ENCODE data around the gene SERPINA6.
"Not testable (repeated sequence)": the region's sequence is repeated elsewhere in the genome, so short reads cannot be mapped to it uniquely, and the experiment has no call there.

Gene SERPINA6

DNA sequence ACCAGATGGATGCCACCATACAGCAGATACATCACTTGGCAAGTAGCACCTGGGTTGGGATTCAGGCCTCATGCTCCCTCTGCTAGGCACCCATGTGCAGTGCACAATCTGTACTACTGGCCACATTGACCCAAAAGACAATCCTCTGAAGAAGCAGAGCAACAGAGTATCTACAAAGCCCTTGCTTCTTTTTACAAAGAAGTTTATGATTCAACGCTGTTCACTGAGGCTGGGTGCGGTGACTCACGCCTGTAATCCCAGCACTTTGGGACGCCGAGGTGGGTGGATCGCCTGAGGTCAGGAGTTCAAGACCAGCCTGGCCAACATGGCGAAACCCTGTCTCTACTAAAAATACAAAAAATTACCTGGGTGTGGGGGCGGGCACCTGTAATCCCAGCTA, 31.1 kb upstream of the SERPINA6 start:
- not testable (repeated sequence) for DNase-seq

DNA sequence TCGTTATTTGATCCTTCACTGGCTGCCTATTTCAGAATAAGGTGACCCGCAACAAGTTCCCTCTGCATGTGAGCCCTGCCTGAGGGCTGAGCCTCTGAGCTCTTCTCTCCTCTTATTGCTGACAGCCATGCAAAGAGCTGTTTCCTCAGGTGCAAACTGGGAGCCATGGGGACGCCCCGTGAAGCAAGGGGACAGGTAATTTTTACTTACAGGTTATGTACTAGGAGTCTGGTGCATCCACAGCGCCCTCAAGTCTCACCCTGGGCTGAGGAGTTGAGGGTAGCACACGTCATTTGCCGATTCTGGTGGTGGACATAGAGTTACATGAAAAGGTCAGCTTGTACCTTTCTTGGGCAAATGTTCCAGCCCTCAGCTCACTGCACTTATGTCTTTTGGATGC, 26.1 kb upstream of the SERPINA6 start:
- no peak for DNase-seq

DNA sequence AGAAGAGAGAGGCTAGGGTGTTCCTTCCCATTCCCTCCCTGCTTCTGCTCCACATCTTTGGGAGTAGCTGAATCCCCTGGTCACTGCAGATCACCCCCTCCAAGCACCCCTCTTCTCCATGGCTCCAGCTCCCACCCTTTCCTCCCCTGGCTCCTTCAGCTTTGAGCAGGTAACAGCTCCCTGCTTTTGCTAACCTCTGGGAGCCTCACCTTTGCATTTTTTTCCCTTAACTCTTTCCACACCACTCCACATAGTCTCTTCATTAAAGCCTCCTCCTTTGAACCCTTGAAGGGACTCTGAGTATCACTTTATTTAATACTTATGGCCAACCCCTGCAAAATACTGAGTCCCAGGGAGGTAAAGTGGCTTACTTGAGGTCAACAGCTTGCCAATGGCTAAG, 25.7 kb upstream of the SERPINA6 start:
- DNase-seq = no peak

DNA sequence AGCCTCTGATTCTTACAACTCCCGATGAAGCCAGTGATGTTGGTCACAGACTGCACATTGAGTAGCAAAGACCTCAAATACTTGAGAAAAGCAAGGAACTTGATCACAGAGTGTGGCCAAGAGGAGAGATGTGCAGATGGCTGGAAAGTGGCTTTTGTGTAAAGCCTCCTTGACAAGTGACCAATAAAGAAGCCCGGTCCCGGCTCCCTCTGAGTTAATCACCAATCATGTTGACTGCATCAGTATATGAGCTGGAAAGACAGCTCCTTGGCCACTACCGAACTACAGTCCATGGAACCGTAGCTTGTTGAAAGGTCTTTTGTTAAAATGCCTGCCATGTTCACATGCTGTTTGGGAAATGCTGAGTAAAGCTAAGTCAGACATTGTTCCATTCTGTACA, 23.7 kb upstream of the SERPINA6 start:
- DNase-seq = no peak

DNA sequence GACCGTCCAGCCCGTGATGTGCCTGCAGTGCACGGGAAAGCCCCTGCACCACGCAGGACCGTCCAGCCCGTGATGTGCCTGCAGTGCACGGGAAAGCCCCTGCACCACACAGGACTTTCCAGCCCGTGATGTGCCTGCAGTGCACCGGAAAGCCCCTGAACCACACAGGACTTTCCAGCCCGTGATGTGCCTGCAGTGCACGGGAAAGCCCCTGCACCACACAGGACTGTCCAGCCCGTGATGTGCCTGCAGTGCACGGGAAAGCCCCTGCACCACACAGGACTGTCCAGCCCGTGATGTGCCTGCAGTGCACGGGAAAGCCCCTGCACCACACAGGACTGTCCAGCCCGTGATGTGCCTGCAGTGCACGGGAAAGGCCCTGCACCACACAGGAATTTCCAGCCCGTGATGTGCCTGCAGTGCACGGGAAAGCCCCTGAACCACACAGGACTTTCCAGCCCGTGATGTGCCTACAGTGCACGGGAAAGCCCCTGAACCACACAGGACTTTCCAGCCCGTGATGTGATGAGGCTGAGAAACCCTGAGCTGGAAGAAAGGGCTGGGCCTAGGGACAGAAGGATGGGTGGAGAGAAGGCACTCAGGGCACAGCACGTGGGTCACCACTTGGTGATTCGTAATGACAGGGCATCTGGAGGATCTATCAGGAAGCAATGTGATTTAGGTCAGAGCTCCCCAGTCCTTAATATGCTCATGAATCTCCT, 23.1 kb upstream of the SERPINA6 start:
- not testable (repeated sequence) for DNase-seq

DNA sequence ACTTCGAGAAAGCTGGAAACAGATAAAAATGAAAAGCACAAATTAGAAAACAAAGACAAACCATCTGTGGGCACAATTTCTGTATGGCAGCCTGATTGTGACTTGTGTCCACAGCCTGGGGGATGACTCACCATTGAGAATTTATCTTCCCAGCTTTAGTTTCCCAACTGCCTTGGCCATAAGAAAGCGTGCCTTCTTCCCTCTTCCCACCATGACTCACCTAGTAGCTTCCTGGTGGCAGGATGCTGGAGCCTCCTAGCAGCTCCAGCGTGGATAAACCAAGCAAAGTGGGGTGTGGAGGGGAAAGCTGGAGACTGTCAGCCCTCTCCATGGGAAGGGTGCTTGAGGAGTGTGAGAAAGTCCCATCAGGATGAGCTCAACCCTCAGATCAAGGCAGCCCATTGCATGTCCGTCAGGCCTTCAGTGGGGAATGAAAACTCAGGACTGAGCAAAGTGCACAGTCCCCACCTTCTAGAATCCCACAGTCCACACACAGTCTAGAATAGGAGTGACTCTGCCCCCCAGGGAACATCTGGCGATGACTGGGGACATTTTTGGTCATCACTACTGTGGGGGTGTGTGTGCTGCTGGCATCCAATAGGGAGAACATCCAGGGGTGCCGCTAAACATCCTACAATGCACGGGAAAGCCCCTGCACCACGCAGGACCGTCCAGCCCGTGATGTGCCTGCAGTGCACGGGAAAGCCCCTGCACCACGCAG, 22.4 kb upstream of the SERPINA6 start:
- DNase-seq = no peak

DNA sequence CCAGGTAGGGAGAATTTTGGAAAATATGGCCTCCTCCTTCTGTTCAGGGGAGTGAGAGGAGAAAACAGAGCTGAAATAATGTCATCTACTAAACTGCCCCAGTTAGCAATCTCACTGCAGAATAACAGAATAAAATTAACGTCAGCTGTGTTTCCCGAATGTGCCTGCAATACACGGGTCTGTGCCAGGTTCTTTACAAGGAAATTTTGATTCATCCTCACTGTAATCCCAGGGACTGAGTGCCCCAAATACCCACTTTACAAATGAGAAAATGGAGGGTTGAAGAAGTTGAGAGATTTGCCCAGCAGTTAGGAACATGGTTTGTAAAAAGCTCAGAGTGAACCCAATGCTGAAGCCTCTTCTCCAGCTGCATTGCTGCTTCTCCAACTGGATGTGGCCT, 21.3 kb upstream of the SERPINA6 start:
- DNase-seq = no peak

DNA sequence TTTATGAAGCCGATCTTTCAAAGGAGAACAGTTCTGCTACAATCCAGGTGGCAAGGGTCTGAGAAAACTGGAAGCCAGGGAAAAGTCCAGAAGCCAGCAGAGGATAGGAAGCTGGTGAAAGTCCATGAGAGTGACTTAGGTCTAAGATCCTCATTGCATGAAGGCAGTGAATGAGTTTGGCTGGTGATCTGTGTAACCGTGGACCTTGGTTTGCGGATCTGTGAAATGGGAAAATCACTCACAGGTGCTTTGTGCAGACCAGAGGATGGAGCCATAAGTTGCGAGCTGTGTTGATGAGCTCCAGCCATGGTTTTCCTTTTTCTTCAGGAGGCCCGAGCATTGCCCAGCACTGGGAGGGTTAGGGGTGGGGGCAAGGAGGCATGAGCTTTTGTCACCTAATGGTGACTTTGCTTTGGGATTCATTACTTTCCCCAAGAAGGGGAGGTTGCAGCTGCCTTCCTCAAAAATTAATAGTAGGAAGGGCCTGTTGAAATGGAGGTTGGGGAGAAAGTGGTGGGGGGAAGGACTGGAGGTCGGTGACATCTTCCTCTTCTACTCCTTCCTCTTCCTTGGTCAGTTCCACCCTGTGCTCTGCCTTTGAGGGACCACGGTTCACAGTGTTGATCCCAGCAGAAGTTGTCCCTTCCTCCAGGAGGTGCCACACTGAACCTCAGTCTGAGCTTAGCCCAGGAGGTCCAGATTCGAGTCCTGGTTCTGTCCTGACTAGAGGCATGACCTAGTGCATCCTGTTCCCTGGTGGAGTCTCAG, 20.3 kb upstream of the SERPINA6 start:
- DNase-seq = no peak

DNA sequence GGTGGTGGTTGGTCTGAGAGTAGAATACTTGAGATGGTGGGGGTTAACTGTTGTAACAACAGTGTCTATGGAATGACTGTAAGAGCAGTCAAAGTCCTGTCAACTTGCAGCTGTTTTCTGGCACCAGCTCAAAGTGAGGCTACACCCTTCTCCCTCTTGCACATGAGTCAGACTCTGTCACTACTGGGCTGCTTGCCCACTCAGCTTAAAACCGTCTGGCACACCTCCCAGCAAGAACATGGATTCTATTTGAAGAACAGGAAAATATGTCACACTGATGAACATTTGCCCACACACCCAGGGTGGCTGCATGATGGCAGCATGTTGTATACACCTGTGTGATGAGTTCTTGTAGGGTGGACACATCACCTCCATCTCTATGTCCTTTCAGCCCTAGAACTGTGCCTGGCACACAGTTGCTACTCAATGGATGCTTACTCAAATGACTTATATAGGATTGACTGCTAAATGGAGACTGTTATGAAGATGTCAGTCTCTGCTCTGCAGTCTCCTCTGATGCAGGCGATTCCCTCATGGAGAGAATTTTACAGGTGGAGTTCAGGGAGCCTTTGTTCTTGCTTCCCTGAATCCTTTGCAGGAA, 19.3 kb upstream of the SERPINA6 start:
- DNase-seq = peak; percentile 18

DNA sequence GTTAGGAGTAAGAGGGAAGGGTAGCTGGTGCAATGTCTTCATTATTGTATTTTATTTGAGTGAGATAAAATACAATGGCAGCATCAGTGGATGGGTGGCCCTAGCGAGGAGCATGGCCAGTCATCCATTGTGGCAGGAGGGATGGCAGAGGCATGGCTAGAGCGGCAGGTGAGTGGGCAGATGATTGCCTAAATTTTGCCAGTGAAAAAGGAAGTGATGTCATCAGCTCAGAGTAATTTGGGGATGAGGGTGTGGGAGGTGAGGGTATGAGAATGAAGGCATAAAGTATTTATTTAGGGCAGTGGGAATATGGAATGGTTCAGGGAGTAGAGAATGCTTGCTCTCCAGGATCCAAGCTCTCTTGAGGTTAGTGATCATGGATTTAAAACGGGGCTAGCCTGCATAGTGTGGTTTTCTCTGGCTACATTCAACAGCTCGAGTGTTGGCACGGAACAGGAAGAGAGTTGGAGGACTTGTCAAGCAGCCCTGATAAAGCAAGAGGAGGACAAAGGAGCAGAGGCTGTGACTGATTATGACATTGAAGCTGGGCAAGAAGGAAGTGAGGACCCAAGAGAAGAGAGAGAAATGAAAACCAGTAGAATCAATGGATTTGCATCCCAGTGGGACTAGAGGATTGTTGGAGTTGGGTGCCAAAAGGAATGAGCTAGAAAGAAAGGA, 18.7 kb upstream of the SERPINA6 start:
- DNase-seq = no peak

DNA sequence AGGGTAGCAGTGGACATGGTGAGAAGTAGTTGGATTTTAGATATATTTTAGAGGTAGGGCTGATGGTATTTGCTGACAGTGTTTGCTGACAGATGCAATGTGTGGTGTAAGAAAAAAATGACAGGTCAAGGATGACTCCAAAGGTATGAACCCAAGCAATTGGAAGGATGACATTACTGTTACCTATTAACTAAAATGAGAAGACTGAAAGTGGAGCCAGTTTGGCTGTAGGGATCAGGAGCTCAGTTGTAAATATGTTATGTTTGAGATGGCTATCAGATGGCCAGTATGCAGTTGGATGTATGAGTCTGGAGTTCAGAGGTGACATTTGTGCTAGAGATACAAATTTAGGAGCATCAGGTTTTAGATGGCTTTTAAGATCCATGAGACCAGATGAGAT, 17.4 kb upstream of the SERPINA6 start:
- no peak for DNase-seq

DNA sequence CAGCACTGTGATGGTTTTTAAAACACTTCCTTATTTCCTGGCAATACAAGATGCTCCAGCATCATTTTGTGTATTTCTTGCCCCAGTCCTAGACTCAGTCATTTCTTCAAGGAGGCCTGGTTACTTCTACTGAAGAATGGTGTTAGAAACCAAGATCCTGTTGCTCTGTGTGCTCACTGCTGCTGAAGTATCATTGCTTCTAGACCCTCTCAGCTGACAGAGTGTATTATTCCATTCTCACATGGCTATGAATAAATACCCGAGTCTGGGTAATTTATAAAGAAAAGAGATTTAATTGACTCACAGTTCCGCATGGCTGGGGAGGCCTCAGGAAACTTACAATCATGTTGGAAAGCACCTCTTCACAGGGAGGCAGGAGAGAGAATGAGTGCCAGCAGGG, 14.9 kb upstream of the SERPINA6 start:
- DNase-seq = no peak

DNA sequence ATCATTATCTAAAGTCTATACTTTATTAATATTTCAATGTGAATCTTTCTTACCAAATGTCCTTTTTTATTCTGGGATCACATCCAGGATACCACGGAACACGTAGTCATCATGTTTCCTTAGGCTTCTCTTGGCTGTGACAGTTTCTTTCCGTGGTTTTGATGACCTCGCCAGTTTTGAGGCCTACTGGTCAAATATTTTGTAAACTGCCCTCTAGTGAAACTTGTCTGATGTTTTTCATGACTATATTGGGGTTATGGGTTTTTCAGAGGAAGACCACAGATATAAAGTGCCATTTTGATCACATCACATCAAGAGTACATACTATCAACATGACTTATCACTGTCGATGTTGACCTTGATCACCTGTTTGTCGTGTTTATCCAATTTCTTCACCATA, 14.1 kb upstream of the SERPINA6 start:
- no peak for DNase-seq

DNA sequence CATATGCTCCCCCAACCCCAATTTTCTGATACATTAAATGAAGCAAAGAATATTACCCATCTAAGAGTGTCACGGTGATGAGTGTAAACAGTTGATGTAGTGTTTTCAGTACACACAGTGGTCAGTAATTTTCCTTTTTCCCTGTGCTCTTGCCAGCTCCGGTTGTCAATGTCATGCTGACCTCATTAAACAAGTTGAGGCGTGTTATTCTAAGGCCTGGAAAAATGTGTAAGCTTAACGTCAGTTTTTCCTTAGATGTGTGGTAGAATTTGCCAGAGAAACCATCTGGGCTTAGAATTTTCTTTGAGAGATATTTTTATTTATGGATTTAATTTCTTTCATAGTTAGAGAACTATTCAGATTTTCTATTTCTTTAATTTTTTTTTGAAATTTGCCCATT, 11.7 kb upstream of the SERPINA6 start:
- no peak for DNase-seq

DNA sequence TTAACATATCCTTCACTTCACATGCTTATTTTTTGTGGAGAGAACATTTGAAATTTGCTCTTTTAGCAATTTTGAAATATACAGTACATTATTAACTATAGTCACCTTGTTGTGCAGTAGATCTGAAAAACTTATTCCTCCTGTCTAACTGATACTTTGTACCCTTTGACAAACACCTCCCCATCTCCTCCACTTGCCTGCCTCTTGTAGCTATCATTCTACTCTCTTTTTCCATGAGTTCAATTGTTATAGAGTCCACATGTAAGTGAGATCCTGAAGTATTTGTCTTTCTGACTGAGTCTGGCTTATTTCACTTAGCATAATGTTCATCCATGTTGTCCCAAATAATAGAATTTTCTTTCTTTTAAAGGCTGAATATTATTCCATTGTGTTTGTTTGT, 9.5 kb upstream of the SERPINA6 start:
- DNase-seq = no peak

DNA sequence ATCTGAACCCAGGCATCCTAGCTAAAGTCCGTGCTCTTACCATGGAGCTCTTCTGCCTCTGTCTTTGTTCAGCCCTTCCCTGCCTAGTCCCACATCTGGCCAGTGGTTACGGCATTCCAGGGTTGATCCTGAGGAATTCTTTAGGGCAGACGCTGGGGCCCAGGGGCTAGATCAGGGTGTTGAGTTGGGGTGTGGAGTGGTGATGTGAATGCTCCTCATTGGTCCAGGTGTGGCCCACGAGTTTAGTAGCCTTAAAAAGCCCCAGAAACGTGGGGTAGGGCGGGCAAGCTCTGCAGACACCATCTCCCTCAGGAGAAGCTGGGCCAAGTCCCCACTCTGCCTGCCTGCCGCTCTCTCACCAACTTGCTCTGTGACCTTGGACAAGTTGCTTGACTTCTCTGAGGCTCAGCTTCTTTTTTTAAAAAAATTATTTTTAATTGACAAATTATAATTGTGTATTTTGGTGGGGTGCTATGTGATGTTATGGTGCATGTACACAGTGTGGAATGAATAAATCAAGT, 9.0 kb upstream of the SERPINA6 start:
- no peak for DNase-seq

DNA sequence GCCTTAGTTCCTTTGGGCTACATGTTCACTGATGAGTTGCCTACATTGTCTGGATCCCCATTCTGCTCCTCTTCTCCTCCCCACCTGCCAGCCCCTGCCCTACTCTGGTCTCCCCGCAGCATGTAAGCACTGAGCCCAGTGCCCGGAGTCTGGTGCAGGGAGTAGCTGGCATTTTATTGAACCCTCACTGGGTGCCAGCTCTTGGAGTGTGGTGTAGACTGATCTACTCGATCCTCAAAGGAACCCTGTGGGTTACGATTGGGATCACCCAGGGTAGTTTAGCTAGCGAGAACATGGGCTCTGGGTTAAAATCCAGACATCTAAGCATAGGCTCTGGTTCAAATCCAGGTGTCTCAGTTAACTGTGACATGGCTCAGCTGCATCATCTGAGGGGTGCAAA, 8.3 kb upstream of the SERPINA6 start:
- DNase-seq = no peak

DNA sequence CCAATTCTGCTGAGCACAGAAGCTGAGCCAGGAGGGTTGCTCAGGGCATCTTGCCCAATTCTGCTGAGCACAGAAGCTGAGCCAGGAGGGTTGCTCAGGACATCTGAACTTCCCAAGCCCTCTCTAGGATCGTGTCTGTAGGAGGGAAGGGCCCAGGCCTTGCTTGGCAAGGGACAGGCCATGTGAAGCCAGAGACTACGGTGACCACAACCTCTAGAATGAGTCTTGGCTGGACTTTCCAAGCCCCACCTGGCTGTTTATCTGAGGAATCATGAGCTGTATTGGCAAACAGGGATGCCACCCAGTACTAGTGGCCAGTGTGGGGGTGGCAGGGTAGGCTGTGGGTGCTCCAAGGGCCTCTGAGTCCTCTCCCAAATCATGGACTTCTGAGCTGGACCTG, 7.7 kb upstream of the SERPINA6 start:
- DNase-seq = no peak

DNA sequence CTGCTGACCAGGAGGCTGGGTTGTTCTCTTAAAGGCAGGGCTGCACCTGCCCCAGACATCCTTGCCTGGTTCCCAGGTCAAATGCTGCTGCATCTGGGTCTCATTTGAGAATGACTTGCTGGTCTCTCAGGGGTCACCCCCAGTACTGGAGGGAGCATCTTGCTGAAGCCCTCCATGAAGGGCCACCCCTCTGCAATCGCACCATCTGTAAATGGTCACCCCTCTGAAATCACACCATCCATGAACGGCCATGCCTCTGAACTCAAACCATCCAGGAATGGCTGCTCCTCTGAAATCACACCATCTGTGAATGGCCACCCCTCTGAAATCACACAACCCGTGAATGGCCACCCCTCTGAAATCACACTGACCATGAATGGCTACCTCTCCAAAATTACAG, 7.3 kb upstream of the SERPINA6 start:
- no peak for DNase-seq

DNA sequence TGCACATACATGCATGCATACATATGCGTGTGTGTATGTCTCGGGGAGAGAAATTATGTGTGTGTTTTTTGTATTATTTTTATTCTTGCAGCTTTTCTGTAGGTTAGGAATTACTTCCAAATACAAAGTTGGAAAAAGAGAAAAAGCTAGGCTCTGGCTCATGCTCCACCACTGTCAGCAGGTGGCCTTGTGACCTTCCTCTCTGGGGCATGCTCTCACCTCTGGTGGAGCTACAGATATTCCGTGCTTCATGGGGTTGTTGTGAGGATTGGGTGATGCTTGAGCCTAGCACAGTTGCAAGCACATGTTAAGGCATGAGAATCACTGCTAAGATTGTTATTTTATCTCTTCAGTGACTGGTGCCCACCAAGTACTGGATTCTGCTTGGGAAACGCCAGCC, 6.7 kb upstream of the SERPINA6 start:
- DNase-seq = no peak

DNA sequence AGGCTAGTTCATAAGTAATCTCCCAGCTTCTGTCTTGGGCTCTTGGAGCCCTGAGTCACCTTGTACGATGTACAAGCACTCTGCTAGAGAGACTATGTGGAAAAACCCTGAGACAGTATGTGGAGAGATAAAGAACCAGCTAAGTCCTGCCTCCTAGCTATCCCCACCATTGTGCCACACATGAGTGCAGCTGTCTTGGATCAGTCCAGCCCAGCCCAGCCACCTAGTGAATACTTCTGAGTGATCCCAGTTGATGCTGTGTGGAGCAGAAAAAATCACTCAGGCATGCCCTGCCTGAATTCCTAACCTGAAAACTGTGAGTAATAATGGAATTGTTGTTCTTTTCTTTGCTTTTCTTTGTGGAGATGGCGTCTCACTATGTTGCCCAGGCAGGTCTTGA, 5.1 kb upstream of the SERPINA6 start:
- no peak for DNase-seq

DNA sequence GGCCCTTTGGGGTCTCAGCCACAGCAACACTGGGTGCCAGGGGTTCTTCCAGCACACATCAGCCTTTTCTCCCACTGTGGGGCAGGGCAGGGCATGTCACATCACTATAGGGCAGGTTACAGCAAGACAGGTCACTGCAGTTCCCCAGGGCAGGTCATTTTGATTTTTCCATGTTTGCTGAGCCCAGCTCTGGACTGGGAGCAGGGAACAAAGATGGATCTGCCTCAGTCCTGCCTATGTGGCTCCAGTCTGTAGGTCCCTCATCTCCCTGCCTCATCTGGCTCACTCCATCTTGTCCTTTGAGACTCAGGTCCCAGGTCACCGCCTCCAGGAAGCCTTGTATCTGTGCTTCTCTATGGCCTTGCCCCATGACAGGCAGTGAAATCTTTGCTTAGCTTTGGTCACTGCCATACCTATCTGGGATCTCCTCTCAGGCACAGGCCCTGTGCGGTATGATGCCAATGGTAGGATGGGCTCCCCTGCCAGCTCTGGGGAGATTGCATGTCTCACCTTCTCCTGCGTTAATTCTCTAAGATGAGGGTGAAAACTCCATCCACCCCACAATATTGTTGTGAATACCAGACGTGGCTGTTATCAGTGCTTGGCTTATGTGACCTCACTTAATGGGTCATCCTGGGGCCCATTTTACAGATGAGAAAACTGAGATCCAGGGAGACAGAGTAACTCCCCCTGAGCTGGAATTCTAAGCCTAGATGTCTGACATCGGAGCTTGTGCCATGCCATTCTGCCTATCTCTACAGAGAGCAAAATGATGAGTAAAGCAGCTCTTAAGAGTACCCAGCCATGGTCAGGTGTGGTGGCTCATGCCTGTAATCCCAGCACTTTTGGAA, 1.5 kb downstream of the SERPINA6 start:
- DNase-seq = no peak

Measured in DMS79 treated with DMSO at 0.1 percent for 48 hours (cell line).